ENCODE results near the gene ARF1.

ARF1 gene

DNA sequence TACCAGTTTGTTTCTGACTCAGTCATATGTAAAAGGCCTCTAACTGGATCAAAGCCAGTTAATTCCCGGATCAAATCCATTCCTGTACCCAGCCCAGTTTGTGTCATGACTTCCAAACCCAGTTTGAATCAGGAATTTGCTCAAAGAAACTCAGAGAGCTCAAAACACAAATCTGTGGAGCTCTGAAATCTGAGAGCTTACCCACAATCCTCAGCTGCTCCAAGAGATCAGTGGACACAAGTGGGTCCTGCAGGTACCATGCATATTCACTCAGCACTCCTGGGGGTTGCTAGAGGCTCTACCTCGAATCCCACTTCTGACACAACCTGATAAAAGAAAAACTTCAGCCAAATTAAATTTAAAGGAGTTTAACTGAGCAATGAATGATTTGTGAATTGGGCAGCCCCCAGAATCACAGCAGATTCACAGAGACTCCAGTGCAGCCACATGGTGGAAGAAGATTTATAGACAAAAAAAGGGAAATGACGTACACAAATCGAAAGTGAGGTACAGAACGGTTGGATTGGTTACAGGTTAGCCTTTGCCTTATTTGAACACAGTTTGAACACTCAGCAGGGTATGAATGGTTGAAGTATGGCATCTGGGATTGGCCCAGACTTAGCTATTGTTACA, 38.5 kb downstream of the ARF1 start:
- TF ChIP-seq, protein P1, sequence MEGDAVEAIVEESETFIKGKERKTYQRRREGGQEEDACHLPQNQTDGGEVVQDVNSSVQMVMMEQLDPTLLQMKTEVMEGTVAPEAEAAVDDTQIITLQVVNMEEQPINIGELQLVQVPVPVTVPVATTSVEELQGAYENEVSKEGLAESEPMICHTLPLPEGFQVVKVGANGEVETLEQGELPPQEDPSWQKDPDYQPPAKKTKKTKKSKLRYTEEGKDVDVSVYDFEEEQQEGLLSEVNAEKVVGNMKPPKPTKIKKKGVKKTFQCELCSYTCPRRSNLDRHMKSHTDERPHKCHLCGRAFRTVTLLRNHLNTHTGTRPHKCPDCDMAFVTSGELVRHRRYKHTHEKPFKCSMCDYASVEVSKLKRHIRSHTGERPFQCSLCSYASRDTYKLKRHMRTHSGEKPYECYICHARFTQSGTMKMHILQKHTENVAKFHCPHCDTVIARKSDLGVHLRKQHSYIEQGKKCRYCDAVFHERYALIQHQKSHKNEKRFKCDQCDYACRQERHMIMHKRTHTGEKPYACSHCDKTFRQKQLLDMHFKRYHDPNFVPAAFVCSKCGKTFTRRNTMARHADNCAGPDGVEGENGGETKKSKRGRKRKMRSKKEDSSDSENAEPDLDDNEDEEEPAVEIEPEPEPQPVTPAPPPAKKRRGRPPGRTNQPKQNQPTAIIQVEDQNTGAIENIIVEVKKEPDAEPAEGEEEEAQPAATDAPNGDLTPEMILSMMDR (conservative IDR thresholded peaks at IDR 0.05; ENCODE audit: low read length) = no peak
- no peak overlapping the region for H3K4me3 ChIP-seq (ENCODE audit: low read length)
- peak; percentile 60 for DNase-seq (ENCODE audit: low read depth)

DNA sequence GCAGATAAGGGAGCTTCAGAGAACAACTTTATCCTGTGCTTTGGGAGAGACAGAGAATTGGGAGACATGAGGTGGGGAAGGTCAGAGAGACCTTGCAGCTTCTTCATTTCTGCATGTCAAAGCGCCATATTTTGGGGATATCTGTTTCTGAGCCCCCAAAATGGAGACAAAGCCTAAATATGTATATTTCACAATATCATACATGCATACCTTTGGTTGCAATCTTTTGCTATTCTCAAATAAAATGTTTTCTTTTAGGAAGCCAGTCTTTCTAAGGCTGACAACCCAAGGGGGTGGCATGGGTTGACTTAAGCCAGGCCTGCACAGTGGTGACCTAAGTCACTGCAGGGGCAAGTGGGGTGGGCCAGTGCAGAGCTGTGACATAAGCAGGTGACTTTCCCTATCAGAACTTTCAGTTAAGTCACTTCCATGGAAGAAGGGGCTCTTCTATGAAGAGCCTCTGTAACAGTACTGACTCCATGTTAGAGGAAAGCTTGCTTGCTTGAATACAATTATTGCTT, 40.5 kb downstream of the ARF1 start:
- DNase-seq (ENCODE audit: low read depth) = no peak
- no peak overlapping the region for H3K4me3 ChIP-seq (ENCODE audit: low read length)
- TF ChIP-seq, protein P1 (conservative IDR thresholded peaks at IDR 0.05; ENCODE audit: low read length) = no peak

DNA sequence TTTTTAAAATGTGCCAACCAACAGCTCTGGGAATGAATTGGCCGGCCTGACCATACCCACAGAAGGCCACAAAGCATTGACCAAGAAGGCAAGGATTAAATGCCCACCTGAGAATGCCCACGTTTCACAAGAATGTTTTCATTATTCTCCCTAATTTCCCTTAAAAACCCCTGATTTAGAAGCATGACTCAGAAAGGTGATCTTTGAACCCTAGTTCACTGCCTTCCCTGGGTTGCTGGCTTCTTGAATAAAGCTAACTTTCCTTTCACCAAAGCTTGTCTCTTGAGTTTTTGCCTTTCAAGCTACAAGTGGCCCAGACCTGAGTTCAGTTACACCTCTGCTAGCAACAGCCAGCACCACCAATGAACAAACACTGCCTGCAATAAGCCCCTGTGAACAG, 41.0 kb downstream of the ARF1 start:
- DNase-seq (ENCODE audit: low read depth) = no peak

DNA sequence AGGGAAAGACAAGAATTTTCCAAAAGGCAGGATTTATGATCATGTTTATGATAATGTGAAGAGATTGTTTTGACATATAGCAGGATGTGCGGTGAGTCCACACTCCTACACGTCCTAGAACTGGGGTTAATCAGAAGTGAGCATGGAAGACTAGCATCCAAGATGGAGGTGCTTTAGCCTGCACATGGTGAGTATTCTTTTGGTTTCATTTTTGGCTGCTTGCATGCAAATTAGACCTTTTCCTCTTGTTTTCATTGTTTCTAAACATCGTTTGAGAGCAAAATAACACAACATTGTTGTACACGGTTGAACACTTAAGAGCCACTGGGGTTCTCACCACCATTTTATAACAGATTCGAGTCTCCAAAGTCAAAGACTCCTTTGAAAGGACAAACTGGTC, 42.7 kb downstream of the ARF1 start:
- TF ChIP-seq, protein P1 (conservative IDR thresholded peaks at IDR 0.05; ENCODE audit: low read length) = no peak
- DNase-seq (ENCODE audit: low read depth) = no peak
- H3K4me3 ChIP-seq (ENCODE audit: low read length) = no peak overlapping the region

More for the DNA sequence above, 41.0 kb downstream of the ARF1 start:
- no peak overlapping the region for H3K4me3 ChIP-seq (ENCODE audit: low read length)
- TF ChIP-seq, protein P1 (conservative IDR thresholded peaks at IDR 0.05; ENCODE audit: low read length) = no peak

DNA sequence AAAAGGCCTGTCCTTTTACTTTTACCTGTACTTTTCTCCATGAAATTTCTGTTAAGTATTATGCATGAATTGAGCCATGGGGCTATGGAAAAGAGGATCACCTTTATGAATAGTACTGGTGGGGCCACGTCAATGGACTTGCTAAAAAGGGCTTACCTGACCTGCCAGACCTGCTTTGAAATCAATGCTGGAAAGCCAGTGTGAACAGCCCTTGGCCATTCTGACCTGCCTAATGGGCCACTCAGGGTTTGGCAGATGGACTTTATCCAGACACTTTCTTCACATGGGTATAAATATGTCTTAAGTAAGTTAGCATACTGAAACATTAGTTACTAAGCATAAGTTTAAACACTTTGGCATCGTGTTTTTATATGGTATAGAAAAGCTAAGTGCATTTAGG, 49.3 kb downstream of the ARF1 start:
- TF ChIP-seq, protein P1 (conservative IDR thresholded peaks at IDR 0.05; ENCODE audit: low read length) = no peak
- no peak for DNase-seq (ENCODE audit: low read depth)
- no peak overlapping the region for H3K4me3 ChIP-seq (ENCODE audit: low read length)

DNA sequence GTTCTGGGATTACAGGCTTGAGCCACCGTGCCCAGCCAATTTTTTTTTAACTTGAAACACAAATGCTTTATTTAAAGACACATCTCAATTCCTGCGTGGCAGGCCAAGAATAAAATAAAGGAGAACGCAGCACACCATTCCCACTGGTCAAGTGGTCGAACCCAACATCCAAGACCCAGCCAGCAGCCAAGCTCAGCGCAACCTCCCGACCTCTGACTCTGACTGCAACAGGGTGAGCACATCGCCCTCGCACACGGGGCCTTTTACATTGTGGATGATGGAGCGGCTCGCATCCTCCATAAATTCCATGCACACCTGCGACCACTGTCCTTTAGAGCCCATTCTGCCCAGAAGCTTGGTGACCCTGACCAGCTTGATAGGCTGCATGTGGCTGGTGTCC, 52.1 kb downstream of the ARF1 start:
- DNase-seq (ENCODE audit: low read depth) = no peak
- H3K4me3 ChIP-seq (ENCODE audit: low read length) = no peak overlapping the region
- TF ChIP-seq, protein P1 (conservative IDR thresholded peaks at IDR 0.05; ENCODE audit: low read length) = no peak

DNA sequence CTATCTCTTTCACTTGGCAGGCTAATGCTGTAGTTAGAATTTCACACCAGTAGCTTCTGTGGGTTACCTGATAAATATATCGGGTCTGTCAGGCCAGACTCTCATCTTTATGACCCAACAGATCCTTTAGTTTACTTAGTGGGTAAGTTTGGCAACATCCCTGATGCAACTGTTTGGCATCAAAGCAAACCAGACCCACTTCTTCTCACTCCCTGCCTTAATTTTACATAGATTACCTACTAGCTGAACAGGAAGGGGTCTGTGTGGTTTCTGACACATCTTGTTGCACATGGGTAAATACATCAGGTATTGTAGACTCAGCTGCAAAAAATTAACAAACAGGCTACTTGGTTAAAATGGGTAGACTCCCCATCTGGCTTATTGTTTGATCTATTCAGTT, 54.4 kb downstream of the ARF1 start:
- no peak for DNase-seq (ENCODE audit: low read depth)
- no peak overlapping the region for H3K4me3 ChIP-seq (ENCODE audit: low read length)
- TF ChIP-seq, protein P1 (conservative IDR thresholded peaks at IDR 0.05; ENCODE audit: low read length) = no peak
